ENCODE data around the gene FAM110A.
A peak's percentile ranks its signal among the peaks of the same experiment; 100 is the strongest.

The FAM110A gene

DNA sequence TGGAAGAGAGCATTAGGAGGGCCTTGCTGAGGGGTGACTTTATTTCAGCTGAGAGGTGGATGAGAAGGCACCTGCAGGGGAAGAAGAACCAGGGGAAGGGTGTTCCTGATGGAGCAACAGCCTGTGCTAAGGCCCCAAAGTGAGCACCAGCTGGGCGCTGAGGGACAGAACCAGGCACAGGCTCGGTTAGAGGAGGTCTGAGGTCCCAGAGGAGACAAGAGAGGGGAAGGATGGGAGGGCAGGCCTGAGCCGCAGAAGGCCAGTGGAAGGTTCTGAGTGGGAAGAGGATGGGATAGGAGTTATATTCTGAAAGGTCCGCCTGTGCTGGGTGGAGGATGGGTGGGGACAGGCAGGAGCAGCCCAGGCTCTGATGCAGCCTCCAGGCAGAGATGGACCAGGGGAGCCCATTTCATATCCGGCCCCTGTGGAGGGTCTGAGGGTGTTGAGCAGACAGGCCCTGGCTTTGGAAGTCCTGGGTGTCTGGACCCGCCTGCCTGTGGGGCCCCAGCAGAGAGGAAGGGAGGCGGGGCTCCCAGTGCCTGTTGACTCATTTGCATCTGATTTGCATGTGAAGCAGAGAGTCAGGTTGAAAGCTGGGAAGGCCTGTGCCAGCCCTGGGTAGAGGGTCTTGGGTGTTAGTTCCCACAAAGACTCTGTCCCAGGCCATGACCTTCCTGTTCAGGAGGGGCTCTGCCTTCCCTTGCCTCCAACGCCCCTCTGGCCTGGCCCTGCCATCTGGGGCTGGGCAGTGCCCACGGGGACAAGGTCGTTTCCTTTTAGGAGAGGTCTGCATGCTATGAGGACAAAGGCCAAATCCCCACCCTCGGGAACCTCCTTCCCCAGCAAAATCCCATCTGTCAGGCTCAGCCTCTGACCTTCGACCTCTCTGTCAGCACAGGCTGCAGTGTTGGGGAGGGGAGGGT, 10.6 kb upstream of the FAM110A start:
- no peak for TF ChIP-seq CTCF (IDR thresholded peaks at IDR 0.05; ENCODE audit: low read depth, low read length, missing control alignments)
- H3K36me3 ChIP-seq (replicated peaks), result no peaks in the 10 kb centered on the region
- H3K27me3 ChIP-seq (replicated peaks), result no peaks in the 10 kb centered on the region
- H3K27ac ChIP-seq, result no peak overlapping the region
- in situ Hi-C loops (cut with HindIII; ENCODE audit: low pct_ligation_motif_present, low sequenced_read_pairs), result no loop called here
- no peak overlapping the region for H3K4me3 ChIP-seq (ENCODE audit: low read depth, low read length)
- DNase-seq, result no peak

DNA sequence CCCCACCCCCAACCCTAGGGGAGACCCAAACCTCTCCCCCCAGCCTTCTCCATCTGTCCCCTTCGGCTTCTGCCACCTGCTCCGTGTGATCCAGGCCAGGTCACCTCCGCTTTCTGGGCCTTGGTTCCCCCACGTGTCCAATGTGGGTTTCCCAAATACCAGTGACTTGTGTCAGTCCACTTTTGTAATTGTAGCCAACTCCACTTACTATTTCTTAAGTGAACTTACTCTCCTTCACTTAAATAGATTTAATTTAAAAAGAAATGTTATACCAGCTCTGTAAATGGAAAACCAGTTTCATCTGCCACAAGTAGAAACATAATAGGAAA, 10.0 kb upstream of the FAM110A start:
- Histone ChIP-seq H3K4me3 (ENCODE audit: low read depth, low read length) (no peak overlapping the region), H3K36me3 (replicated peaks) (no peaks in the 10 kb centered on the region), H3K27ac (no peak overlapping the region), H3K27me3 (replicated peaks) (no peaks in the 10 kb centered on the region)
- no peak for DNase-seq
- no peak for TF ChIP-seq CTCF (IDR thresholded peaks at IDR 0.05; ENCODE audit: low read depth, low read length, missing control alignments)
- in situ Hi-C loops (cut with HindIII; ENCODE audit: low pct_ligation_motif_present, low sequenced_read_pairs), result no loop called here

DNA sequence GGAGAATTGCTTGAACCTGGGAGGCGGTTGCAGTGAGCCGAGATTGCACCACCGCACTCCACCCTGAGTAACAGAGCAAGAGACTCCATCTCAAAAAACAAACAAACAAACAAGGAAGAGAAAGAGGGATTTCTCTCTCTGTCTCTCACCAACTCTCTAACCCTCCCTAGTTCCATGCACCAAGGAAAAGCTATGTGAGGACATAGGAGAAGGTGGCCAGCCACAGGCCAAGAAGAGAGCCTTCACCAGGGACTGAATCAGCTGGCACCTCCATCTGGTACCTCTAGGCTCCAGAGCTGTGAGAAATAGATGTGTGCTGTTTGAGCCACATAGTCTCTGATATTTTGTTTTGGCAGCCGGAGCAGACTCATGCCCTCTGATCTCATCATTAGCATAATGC, 9.0 kb upstream of the FAM110A start:
- Histone ChIP-seq H3K4me3 (ENCODE audit: low read depth, low read length) (no peak overlapping the region), H3K36me3 (replicated peaks) (no peaks in the 10 kb centered on the region), H3K27ac (no peak overlapping the region), H3K27me3 (replicated peaks) (no peaks in the 10 kb centered on the region)
- in situ Hi-C loops (cut with HindIII; ENCODE audit: low pct_ligation_motif_present, low sequenced_read_pairs), result no loop called here
- no peak for TF ChIP-seq CTCF (IDR thresholded peaks at IDR 0.05; ENCODE audit: low read depth, low read length, missing control alignments)
- no peak for DNase-seq

DNA sequence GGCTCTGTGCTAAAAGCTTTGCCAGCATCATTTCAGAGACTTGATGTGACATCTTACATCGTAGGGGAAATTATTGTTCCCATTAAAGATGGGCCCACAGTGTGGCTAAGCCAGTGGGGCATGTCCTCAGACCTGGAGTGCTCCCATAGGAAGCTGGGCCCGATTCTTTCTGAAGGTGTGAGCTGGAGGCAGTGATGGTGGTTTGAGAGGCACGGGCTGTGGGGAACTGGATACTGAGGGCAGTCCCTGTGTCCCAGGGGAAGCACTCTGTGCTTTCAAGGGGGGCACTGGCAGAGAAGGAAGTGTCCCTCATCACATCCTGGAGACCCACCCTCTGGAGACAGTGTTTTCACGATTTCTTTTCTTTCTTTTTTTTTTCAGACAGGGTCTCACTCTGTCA, 8.6 kb upstream of the FAM110A start:
- TF ChIP-seq CTCF (IDR thresholded peaks at IDR 0.05; ENCODE audit: low read depth, low read length, missing control alignments), result no peak
- H3K27ac ChIP-seq, result no peak overlapping the region
- H3K36me3 ChIP-seq (replicated peaks), result no peaks in the 10 kb centered on the region
- H3K4me3 ChIP-seq (ENCODE audit: low read depth, low read length), result no peak overlapping the region
- in situ Hi-C loops (cut with HindIII; ENCODE audit: low pct_ligation_motif_present, low sequenced_read_pairs), result no loop called here
- no peak for DNase-seq
- no peaks in the 10 kb centered on the region for H3K27me3 ChIP-seq (replicated peaks)

DNA sequence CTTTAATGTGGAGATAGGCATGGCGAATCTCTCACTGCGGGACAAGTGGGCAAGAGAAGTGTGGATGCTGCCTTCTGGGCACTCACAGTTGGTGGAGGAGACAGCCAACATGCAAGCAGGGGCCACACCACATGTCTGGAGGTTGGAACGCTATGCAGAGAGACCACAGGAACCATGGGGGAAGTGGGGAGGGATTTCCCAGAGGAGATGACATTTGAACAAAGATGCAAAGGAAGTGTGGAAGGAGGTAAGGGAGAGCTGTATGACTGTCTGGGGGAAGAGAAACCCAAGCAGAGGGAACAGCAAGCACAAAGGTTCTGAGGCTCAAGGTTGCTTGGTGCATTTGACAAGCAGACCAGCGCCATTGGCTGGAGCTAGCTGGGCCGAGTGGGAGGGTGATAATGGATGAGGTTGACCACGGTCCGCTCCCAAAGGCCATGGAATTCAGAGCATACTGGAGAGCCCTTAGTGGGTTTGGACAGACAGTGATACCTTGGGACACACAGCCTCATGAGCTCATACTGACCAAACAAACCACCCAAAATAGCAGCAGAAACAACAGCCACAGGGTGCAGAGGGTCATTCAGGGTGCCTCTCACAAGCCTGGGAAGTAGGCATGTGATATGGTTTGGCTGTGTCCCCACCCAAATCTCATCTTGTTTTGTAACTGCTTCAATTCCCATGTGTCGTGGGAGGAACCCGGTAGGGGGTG, 7.6 kb upstream of the FAM110A start:
- in situ Hi-C loops (cut with HindIII; ENCODE audit: low pct_ligation_motif_present, low sequenced_read_pairs), result no loop called here

More for the DNA sequence above, 7.6 kb upstream of the FAM110A start:
- H3K4me3 ChIP-seq (ENCODE audit: low read depth, low read length), result no peak overlapping the region
- no peak for TF ChIP-seq CTCF (IDR thresholded peaks at IDR 0.05; ENCODE audit: low read depth, low read length, missing control alignments)
- peak; percentile 52 for DNase-seq
- H3K27me3 ChIP-seq (replicated peaks), result no peaks in the 10 kb centered on the region
- no peaks in the 10 kb centered on the region for H3K36me3 ChIP-seq (replicated peaks)
- H3K27ac ChIP-seq, result no peak overlapping the region

Measured in brain microvascular endothelial cell (primary cell).